ENCODE results near the gene ZFY. TPM values are rescaled to one million over a fixed set of nuclear protein-coding genes. Genes with fewer than 3 reads are reported as not detected.
A peak's percentile ranks its signal among the peaks of the same experiment; 100 is the strongest.

Gene ZFY
- total and polyA plus RNA-seq, 2 donors (not counting 1 experiment from before 2014, with no cell fraction given): 30.2 TPM; not detected in 1

GRCh38 chrY:3016594-3016993 lies 81.4 kb downstream of the ZFY start:
- intact Hi-C loops (cut with micrococcal nuclease): loop anchor here (2.0 kb wide), 1 partner anchor 14 kb away; no protein-coding TSS in a partner anchor
- Mint-ChIP-seq H3K4me1 (peaks cover 61% of the 10 kb centered on the region), H3K4me3 (peak overlapping the region; percentile 80)

GRCh38 chrY:3018546-3018945 lies 83.4 kb downstream of the ZFY start:
- TF ChIP-seq CTCF (IDR thresholded peaks at IDR 0.05) (no peak), EZH2 (IDR thresholded peaks at IDR 0.05; ENCODE audit: borderline replicate concordance, insufficient read depth, low read depth, low read length, poor library complexity, severe bottlenecking) (no peak)
- ChIA-PET CTCF (no interaction called here), POLR2A (no interaction called here)
- ATAC-seq (ENCODE audit: low read depth): no peak
- H3K9me3 ChIP-seq (ENCODE audit: control extremely low read depth in 1 of 3, control insufficient read depth in 2 of 3, insufficient read depth in 1 of 3, low read length in 2 of 3): no peaks in the 10 kb centered on the region
- H3K36me3 ChIP-seq (replicated peaks in 1 of 2; ENCODE audit: control extremely low read depth in 1 of 2, control insufficient read depth in 1 of 2, extremely low read depth in 1 of 2, insufficient read depth in 2 of 2, low read length in 1 of 2): no peaks in the 10 kb centered on the region
- H3K9ac ChIP-seq (ENCODE audit: low read length): no peak overlapping the region
- no peaks in the 10 kb centered on the region for H3K27me3 ChIP-seq (replicated peaks in 1 of 4; ENCODE audit: control extremely low read depth in 1 of 4, control insufficient read depth in 3 of 4, insufficient read depth in 4 of 4, low read length in 3 of 4)
- H3K27me3 Mint-ChIP-seq: no peaks in the 10 kb centered on the region
- no peaks in the 10 kb centered on the region for H3K9me3 Mint-ChIP-seq (ENCODE audit: insufficient read depth)
- no peak overlapping the region for H3K4me3 ChIP-seq (ENCODE audit: control extremely low read depth in 1 of 5, extremely low read depth in 1 of 5, insufficient read depth in 1 of 5, low read depth in 2 of 5, low read length in 4 of 5)
- no peak overlapping the region for H3K27ac ChIP-seq (ENCODE audit: low read length in 2 of 2)
- no CpG with 5 or more reads among the region's 1 CpG for WGBS (ENCODE audit: insufficient coverage)
- H2AFZ ChIP-seq (ENCODE audit: insufficient read depth, low read depth, low read length, poor library complexity, severe bottlenecking): no peak overlapping the region
- no peak overlapping the region for H3K4me2 ChIP-seq (replicated peaks; ENCODE audit: low read depth, low read length, poor library complexity, severe bottlenecking)
- H3K4me3 Mint-ChIP-seq: peak overlapping the region; percentile 37
- H3K27ac Mint-ChIP-seq: no peak overlapping the region
- no peak for DNase-seq
- intact Hi-C loops (cut with micrococcal nuclease): no loop called here
- peaks cover 0 to 64% of the 10 kb centered on the region in 2 donors for H3K4me1 ChIP-seq (ENCODE audit: control insufficient read depth in 2 of 2, insufficient read depth in 2 of 2, low read length in 2 of 2)
- H4K20me1 ChIP-seq (ENCODE audit: control insufficient read depth, insufficient read depth, low read length, poor library complexity, severe bottlenecking): no peaks in the 10 kb centered on the region
- H3K4me1 Mint-ChIP-seq: peaks cover 72% of the 10 kb centered on the region
- no peaks in the 10 kb centered on the region for H3K79me2 ChIP-seq (ENCODE audit: control insufficient read depth, insufficient read depth, low read length)

More at GRCh38 chrY:3016594-3016993, 81.4 kb downstream of the ZFY start:
- Histone ChIP-seq H3K36me3 (replicated peaks in 1 of 2; ENCODE audit: control extremely low read depth in 1 of 2, control insufficient read depth in 1 of 2, extremely low read depth in 1 of 2, insufficient read depth in 2 of 2, low read length in 1 of 2) (no peaks in the 10 kb centered on the region), H2AFZ (ENCODE audit: insufficient read depth, low read depth, low read length, poor library complexity, severe bottlenecking) (no peak overlapping the region), H4K20me1 (ENCODE audit: control insufficient read depth, insufficient read depth, low read length, poor library complexity, severe bottlenecking) (no peaks in the 10 kb centered on the region), H3K27me3 (replicated peaks in 1 of 4; ENCODE audit: control extremely low read depth in 1 of 4, control insufficient read depth in 3 of 4, insufficient read depth in 4 of 4, low read length in 3 of 4) (no peaks in the 10 kb centered on the region), H3K4me2 (replicated peaks; ENCODE audit: low read depth, low read length, poor library complexity, severe bottlenecking) (no peak overlapping the region), H3K9ac (ENCODE audit: low read length) (no peak overlapping the region), H3K79me2 (ENCODE audit: control insufficient read depth, insufficient read depth, low read length) (no peaks in the 10 kb centered on the region), H3K9me3 (ENCODE audit: control extremely low read depth in 1 of 3, control insufficient read depth in 2 of 3, insufficient read depth in 1 of 3, low read length in 2 of 3) (no peaks in the 10 kb centered on the region), H3K4me3 (ENCODE audit: control extremely low read depth in 1 of 5, extremely low read depth in 1 of 5, insufficient read depth in 1 of 5, low read depth in 2 of 5, low read length in 4 of 5) (no peak overlapping the region), H3K27ac (ENCODE audit: low read length in 2 of 2) (peak overlapping the region in 1 of 2 donors; percentile 24), H3K4me1 (ENCODE audit: control insufficient read depth in 2 of 2, insufficient read depth in 2 of 2, low read length in 2 of 2) (peaks cover 0 to 47% of the 10 kb centered on the region in 2 donors)
- peak; percentile 48 for DNase-seq
- Mint-ChIP-seq H3K27ac (peak overlapping the region; percentile 86), H3K27me3 (no peaks in the 10 kb centered on the region), H3K9me3 (ENCODE audit: insufficient read depth) (no peaks in the 10 kb centered on the region)
- whole genome bisulfite sequencing (ENCODE audit: insufficient coverage): no CpG with 5 or more reads among the region's 1 CpG
- ChIA-PET CTCF (no interaction called here), POLR2A (no interaction called here)
- no peak for ATAC-seq (ENCODE audit: low read depth)
- TF ChIP-seq EZH2 (IDR thresholded peaks at IDR 0.05; ENCODE audit: borderline replicate concordance, insufficient read depth, low read depth, low read length, poor library complexity, severe bottlenecking) (no peak), CTCF (IDR thresholded peaks at IDR 0.05) (no peak)

Measured in B cell (primary cell).